RWPE2 (cell line): ENCODE measurements around the gene TMF1.

ENCODE experiments used
- ATAC-seq: fragments of 200-7000 bp; cut with Tn5 transposase; 3 replicates; pipeline ENCODE4 v1.9.1; 2021; ENCODE audit warnings: low read depth
- DNase-seq: peaks from one replicate; pipeline ENCODE4 v3.0.0-alpha.2; 2020; ENCODE audit warnings: low spot score
- H3K27ac ChIP-seq: fragments of 450-650 bp; 2 replicates; pipeline ENCODE4 v1.5.1; 2017; ENCODE audit warnings: mild to moderate bottlenecking; ENCODE audit not compliant: poor library complexity, severe bottlenecking
- H3K27me3 ChIP-seq: fragments of 250-450 bp; sonication (Bioruptor Pico); 2 replicates; pipeline ENCODE4 v1.5.1; 2021; ENCODE audit warnings: mild to moderate bottlenecking, moderate library complexity; ENCODE audit not compliant: insufficient read depth, poor library complexity, severe bottlenecking
- H3K36me3 ChIP-seq: fragments of 250-450 bp; sonication (Bioruptor Pico); 2 replicates; pipeline ENCODE4 v1.5.1; 2020; ENCODE audit warnings: low read depth, mild to moderate bottlenecking, moderate library complexity
- H3K4me1 ChIP-seq: fragments of 250-450 bp; sonication (Bioruptor Pico); 2 replicates; pipeline ENCODE4 v1.5.1; 2021; ENCODE audit warnings: mild to moderate bottlenecking, moderate library complexity; ENCODE audit not compliant: insufficient read depth, poor library complexity, severe bottlenecking
- H3K4me3 ChIP-seq: fragments of 250-450 bp; sonication (Bioruptor Pico); 2 replicates; pipeline ENCODE4 v1.5.1; 2021; ENCODE audit warnings: mild to moderate bottlenecking, moderate library complexity; ENCODE audit not compliant: severe bottlenecking
- H3K9me3 ChIP-seq: fragments of 250-450 bp; sonication (Bioruptor Pico); 2 replicates; pipeline ENCODE4 v1.5.1; 2021; ENCODE audit warnings: mild to moderate bottlenecking, moderate library complexity; ENCODE audit not compliant: severe bottlenecking
- TF ChIP-seq, protein P1 (sequence below): fragments of 450-650 bp; IDR thresholded peaks from one replicate; pipeline ENCODE4 v1.5.1; 2017; ENCODE audit warnings: mild to moderate bottlenecking, moderate library complexity; ENCODE audit not compliant: poor library complexity, severe bottlenecking

Gene TMF1

DNA sequence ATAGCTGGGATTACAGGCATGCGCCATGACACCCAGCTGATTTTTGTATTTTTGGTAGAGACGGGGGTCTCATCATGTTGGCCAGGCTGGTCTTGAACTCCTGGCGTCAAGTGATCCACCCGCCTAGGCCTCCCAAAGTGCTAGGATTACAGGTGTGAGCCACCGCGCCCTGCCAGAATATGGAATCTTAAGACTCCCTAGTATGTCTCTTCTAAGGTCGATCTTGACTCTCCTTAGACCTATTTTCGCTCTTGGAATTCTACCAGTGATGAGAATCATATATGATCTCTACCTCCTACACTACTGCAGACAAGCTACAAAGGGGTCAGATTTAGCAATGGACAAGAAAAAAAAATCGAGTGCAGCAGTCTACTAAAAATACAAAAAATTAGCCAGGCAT lies 19.4 kb downstream of the TMF1 start:
- no peak for DNase-seq
- Histone ChIP-seq H3K4me3 (no peak overlapping the region), H3K9me3 (no peaks in the 10 kb centered on the region), H3K36me3 (peaks cover 90% of the 10 kb centered on the region), H3K27ac (peak overlapping the region; percentile 89), H3K4me1 (peaks cover 33% of the 10 kb centered on the region), H3K27me3 (no peaks in the 10 kb centered on the region)
- TF ChIP-seq, protein P1, sequence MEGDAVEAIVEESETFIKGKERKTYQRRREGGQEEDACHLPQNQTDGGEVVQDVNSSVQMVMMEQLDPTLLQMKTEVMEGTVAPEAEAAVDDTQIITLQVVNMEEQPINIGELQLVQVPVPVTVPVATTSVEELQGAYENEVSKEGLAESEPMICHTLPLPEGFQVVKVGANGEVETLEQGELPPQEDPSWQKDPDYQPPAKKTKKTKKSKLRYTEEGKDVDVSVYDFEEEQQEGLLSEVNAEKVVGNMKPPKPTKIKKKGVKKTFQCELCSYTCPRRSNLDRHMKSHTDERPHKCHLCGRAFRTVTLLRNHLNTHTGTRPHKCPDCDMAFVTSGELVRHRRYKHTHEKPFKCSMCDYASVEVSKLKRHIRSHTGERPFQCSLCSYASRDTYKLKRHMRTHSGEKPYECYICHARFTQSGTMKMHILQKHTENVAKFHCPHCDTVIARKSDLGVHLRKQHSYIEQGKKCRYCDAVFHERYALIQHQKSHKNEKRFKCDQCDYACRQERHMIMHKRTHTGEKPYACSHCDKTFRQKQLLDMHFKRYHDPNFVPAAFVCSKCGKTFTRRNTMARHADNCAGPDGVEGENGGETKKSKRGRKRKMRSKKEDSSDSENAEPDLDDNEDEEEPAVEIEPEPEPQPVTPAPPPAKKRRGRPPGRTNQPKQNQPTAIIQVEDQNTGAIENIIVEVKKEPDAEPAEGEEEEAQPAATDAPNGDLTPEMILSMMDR: no peak
- no peak for ATAC-seq

DNA sequence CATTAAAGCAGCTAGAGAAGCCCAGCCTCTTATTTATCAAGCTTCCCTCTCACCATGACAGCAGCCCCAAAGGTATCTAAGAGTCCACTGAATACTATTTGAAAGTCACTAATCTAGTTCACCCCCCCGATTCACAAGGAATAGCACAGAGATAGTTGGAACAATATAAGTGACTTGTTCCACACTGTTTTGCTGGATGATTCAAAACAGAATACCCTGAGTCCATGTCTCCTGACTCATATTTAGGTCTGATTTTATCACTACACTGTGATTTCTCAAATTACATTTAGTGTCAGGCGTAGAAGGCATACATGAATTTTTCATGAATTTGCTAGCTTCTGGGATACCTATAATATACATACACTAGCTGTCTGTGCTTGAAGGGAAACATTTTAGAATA lies 20.0 kb downstream of the TMF1 start:
- Histone ChIP-seq H3K4me3 (no peak overlapping the region), H3K36me3 (peaks cover 91% of the 10 kb centered on the region), H3K27ac (peak overlapping the region; percentile 89), H3K4me1 (peaks cover 33% of the 10 kb centered on the region), H3K9me3 (no peaks in the 10 kb centered on the region), H3K27me3 (no peaks in the 10 kb centered on the region)
- TF ChIP-seq, protein P1: no peak
- DNase-seq (no peak), ATAC-seq (peak; percentile 86)

DNA sequence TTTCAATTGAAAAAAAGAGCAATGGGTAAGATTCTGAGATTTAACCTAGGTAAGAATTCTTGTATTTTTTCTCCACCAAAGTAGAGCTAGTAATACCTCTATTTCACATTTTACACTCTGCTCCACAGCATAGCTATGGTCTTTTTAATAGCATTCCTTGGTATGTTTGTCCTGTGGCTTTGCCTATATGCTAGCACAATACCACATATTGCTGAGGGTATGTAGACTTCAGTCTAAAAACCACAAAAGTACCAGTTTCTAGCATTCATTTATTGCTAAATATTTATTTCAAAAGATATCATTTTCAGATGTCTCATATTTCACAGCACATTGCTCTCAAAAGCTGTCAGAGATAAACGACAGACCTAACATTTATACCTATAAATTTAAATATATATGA lies 20.5 kb downstream of the TMF1 start:
- peaks cover 91% of the 10 kb centered on the region for H3K36me3 ChIP-seq
- peak; percentile 71 for ATAC-seq
- TF ChIP-seq, protein P1: no peak

DNA sequence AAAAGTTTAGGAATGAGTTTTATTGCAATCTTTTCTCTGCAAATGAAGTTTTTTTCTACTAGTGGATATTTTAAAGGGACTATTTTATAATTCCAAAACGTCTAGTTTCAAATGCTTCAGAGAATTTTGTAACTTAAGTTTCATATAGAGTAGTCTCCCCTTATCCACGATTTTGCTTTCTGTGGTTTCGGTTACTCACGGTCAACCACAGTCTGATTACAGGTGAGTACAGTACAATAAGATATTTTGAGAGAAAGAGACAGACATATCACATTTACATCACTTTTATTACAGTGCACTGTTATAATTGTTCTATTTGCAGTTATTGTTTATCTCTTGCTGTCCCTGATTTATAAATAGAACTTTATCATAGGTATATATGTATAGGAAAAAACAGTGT lies 31.3 kb downstream of the TMF1 start:
- ATAC-seq: no peak
- peaks cover 69% of the 10 kb centered on the region for H3K36me3 ChIP-seq
- no peaks in the 10 kb centered on the region for H3K27me3 ChIP-seq
- H3K4me3 ChIP-seq: no peak overlapping the region
- H3K4me1 ChIP-seq: no peaks in the 10 kb centered on the region
- H3K27ac ChIP-seq: no peak overlapping the region
- TF ChIP-seq, protein P1: no peak
- DNase-seq: no peak
- H3K9me3 ChIP-seq: no peaks in the 10 kb centered on the region

More for the DNA sequence above, 20.5 kb downstream of the TMF1 start:
- Histone ChIP-seq H3K27ac (peak overlapping the region; percentile 89), H3K4me1 (peaks cover 33% of the 10 kb centered on the region), H3K9me3 (no peaks in the 10 kb centered on the region), H3K4me3 (no peak overlapping the region), H3K27me3 (no peaks in the 10 kb centered on the region)
- no peak for DNase-seq

DNA sequence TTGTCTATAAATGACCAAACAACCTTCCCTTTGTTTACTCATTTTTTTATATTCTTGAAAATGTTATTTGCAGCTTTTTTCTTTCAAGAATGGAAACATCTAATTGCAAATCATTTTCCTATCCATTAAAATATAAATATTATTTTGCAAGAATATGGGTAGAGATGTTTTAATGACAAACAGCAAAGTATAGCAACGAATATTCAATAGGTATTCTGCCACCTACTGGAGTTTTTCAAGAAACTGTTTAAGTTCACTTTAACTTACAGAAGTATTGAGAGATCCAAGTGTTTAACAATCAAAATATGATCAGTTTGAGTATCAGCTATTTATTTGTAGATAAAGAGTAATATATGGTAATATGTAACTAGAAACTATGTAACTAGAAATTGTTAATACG lies 31.7 kb downstream of the TMF1 start:
- Histone ChIP-seq H3K4me1 (no peaks in the 10 kb centered on the region), H3K27me3 (no peaks in the 10 kb centered on the region), H3K4me3 (no peak overlapping the region), H3K36me3 (peaks cover 65% of the 10 kb centered on the region), H3K27ac (no peak overlapping the region), H3K9me3 (no peaks in the 10 kb centered on the region)
- TF ChIP-seq, protein P1: peak; percentile 78
- DNase-seq (no peak), ATAC-seq (no peak)
